Upper lobe of left lung (tissue), 6 donors: ENCODE measurements around the gene SLC35F3. TPM values are rescaled to one million over a fixed set of nuclear protein-coding genes. Genes with fewer than 3 reads are reported as not detected.

ENCODE experiments used
- ATAC-seq, 2 donors: fragments of 200-7000 bp; cut with Tn5 transposase; one replicate each; pipeline ENCODE4 v1.9.1; 2022; ENCODE audit warnings: mild to moderate bottlenecking in 2 of 2, moderate library complexity in 2 of 2; ENCODE audit not compliant: low FRiP score in 2 of 2
- DNase-seq, 2 donors: peaks; one replicate each; pipeline ENCODE4 v3.0.0-alpha.2; 2019 to 2020
- H3K27ac ChIP-seq, 4 donors: fragments of 200-600 bp; sonication (generic); one replicate each; pipeline ENCODE4 v1.5.1; 2016 to 2019
- H3K27me3 ChIP-seq, 4 donors: fragments of 200-600 bp; sonication (generic); one replicate each; pipeline ENCODE4 v1.5.1; 2017 to 2019
- H3K36me3 ChIP-seq, 4 donors: fragments of 200-600 bp; sonication (generic); one replicate each; pipeline ENCODE4 v1.5.1; 2016 to 2019
- H3K4me1 ChIP-seq, 4 donors: fragments of 200-600 bp; sonication (generic); one replicate each; pipeline ENCODE4 v1.5.1; 2018 to 2019
- H3K4me3 ChIP-seq, 4 donors: fragments of 200-600 bp; sonication (generic); one replicate each; pipeline ENCODE4 v1.5.1; 2017 to 2019; ENCODE audit warnings: mild to moderate bottlenecking in 2 of 4, moderate library complexity in 1 of 4
- H3K9me3 ChIP-seq, 4 donors: fragments of 200-600 bp; sonication (generic); one replicate each; pipeline ENCODE4 v1.5.1; 2018 to 2019
- CTCF ChIP-seq, 6 experiments: fragments of 450-650 bp in 4 of 6; fragments of 200-600 bp in 2 of 6; sonication (generic) in 2 of 6; IDR thresholded peaks; one replicate each; pipeline ENCODE4 v1.5.1; 2016 to 2019; ENCODE audit warnings: antibody characterized with exemption in 6 of 6
- EP300 ChIP-seq, 4 donors: sonication (generic); formaldehyde crosslinking; IDR thresholded peaks; one replicate each; pipeline ENCODE4 v1.5.1; 2017; ENCODE audit warnings: antibody characterized with exemption in 4 of 4, control low read depth in 2 of 4
- POLR2A ChIP-seq, 4 donors: fragments of 450-650 bp; IDR thresholded peaks; one replicate each; pipeline ENCODE4 v1.5.1; 2016 to 2017; ENCODE audit warnings: antibody characterized with exemption in 4 of 4, mild to moderate bottlenecking in 2 of 4
- POLR2AphosphoS5 ChIP-seq, 2 donors: sonication (generic); formaldehyde crosslinking; IDR thresholded peaks; one replicate each; pipeline ENCODE4 v1.5.1; 2017; ENCODE audit warnings: antibody characterized with exemption in 2 of 2
- whole genome bisulfite sequencing, 2 donors: methylation state at CpG; one replicate each; pipeline ENCODE4 v1.1.5; 2017 to 2018; 5-methylcytosine and 5-hydroxymethylcytosine counted together
- total RNA-seq, 6 donors: library from RNA; depleted of rRNA in 4 of 6; stranded (reverse); fragments of >200 nt in 4 of 6; gene quantifications; one replicate each; pipeline versions ENCODE4 v1.1.0 to v1.2.1, GENCODE V29; 2016 to 2021
- donor health status: DM: no; HTN: no; CAD: no; lungs with moderate emphysema.
- donor health status: DM: no; HTN: yes; CAD: no; lungs with severe emphysema.

SLC35F3 gene
- total RNA-seq, 6 donors from 2014 or later, result 0.30 to 1.7 (median 0.40) TPM; not detected in 1

DNA sequence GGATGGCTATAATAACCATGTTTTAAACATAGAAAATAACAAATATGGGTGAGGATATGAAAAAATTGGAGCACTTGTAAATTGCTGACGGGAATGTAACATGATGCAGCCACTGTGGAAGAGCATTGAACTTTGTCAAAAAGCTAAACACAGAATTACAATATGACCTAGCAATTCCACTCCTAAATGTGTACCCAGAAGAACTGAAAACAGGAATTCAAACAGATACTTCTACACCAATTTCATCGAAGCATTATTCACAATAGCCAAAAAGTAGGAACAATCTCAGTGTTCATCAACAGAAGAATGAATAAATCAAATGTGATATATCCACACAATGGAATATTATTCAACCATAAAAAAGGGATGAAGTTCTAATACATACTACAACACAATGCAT lies 436.1 kb downstream of the SLC35F3 start:
- Histone ChIP-seq H3K27ac (no peak overlapping the region), H3K9me3 (peaks cover 0 to 16% (median 11%) of the 10 kb centered on the region in 4 donors), H3K36me3 (no peaks in the 10 kb centered on the region), H3K4me3 (no peak overlapping the region), H3K4me1 (no peaks in the 10 kb centered on the region), H3K27me3 (no peaks in the 10 kb centered on the region)
- WGBS, 2 donors, result 92 to 93% methylated on average over 2 of the region's 2 CpGs
- ATAC-seq, result no peak
- DNase-seq, result no peak
- no peak for TF ChIP-seq CTCF (IDR thresholded peaks at IDR 0.05)
- TF ChIP-seq POLR2AphosphoS5 (IDR thresholded peaks at IDR 0.05), result no peak
- no peak for TF ChIP-seq EP300 (IDR thresholded peaks at IDR 0.05)
- no peak for TF ChIP-seq POLR2A (IDR thresholded peaks at IDR 0.05)

GRCh38 chr1:234342774-234343173 lies 438.3 kb downstream of the SLC35F3 start:
- no peak overlapping the region for H3K27ac ChIP-seq
- no peaks in the 10 kb centered on the region for H3K36me3 ChIP-seq
- H3K9me3 ChIP-seq, result peaks cover 0 to 12% (median 5%) of the 10 kb centered on the region in 4 donors
- WGBS, 2 donors, result 70 to 82% methylated on average over 5 of the region's 5 CpGs
- TF ChIP-seq CTCF (IDR thresholded peaks at IDR 0.05) (no peak), POLR2AphosphoS5 (IDR thresholded peaks at IDR 0.05) (no peak), POLR2A (IDR thresholded peaks at IDR 0.05) (no peak), EP300 (IDR thresholded peaks at IDR 0.05) (no peak)
- H3K27me3 ChIP-seq, result no peaks in the 10 kb centered on the region
- ATAC-seq (no peak), DNase-seq (no peak)
- H3K4me1 ChIP-seq, result no peaks in the 10 kb centered on the region
- H3K4me3 ChIP-seq, result no peak overlapping the region

GRCh38 chr1:234345237-234345636 lies 440.8 kb downstream of the SLC35F3 start:
- no peak for ATAC-seq
- H3K9me3 ChIP-seq, result peaks cover 0 to 4% (median 0%) of the 10 kb centered on the region in 4 donors
- 82 to 100% methylated on average over 1 of the region's 1 CpG for WGBS, 2 donors
- H3K27me3 ChIP-seq, result no peaks in the 10 kb centered on the region
- H3K4me1 ChIP-seq, result no peaks in the 10 kb centered on the region
- no peak for DNase-seq
- H3K36me3 ChIP-seq, result no peaks in the 10 kb centered on the region
- no peak overlapping the region for H3K27ac ChIP-seq
- TF ChIP-seq POLR2AphosphoS5 (IDR thresholded peaks at IDR 0.05) (no peak), POLR2A (IDR thresholded peaks at IDR 0.05) (no peak), EP300 (IDR thresholded peaks at IDR 0.05) (no peak), CTCF (IDR thresholded peaks at IDR 0.05) (no peak)
- H3K4me3 ChIP-seq, result no peak overlapping the region

DNA sequence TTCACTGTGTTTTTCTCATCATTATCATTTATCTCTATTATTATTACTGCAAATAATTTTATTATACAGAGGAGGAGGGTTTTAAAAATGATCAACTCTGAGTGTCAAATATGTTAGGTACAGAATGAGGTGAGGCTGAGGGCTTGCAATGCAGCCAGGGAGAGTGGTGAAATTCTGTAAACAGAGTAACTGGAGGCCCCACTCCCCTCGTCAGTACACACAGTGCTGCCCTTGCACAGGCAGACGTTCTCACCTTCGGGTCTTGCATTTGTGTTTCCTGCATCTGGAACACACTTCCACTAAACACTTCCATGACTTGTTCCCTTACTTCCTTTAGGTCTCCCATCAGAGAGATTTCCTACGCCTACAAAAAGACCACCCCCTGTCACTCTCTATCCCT lies 444.5 kb downstream of the SLC35F3 start:
- no peak for TF ChIP-seq EP300 (IDR thresholded peaks at IDR 0.05)
- TF ChIP-seq POLR2AphosphoS5 (IDR thresholded peaks at IDR 0.05), result no peak
- no peak for TF ChIP-seq POLR2A (IDR thresholded peaks at IDR 0.05)
- no peak for TF ChIP-seq CTCF (IDR thresholded peaks at IDR 0.05)

DNA sequence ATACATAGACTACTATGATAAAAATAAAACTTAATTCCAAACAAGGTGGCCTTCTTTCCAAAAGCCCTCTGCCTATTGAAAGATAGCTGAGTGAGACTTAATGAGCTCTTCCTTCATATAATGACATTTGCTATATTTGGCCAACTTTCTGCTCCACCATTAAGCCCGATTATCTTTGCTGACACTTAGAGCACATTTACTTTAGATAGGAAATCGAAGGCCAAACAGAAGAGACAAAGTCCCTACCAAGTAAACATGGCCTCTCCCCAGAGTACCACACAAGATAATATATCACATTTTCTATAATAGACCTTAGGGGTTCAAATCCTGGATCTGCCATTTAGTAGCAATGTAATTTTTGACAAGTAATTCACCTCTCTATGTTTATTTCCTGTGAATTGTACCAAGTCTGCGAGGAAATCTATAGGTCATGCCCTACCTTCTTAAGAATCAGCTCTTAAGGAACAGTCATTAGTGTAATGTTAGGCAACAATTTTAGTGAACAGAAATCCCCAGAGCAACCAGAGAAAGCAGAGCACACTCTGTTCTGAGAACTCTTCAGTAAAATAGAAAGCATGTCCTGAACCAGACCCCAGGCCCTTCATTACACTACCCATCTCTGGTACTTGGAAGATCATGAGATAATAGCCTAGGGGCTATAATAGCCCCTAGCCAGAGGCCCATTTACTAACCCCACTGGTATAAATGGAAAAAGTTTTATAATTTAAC lies 451.5 kb downstream of the SLC35F3 start:
- H3K9me3 ChIP-seq, result no peaks in the 10 kb centered on the region
- DNase-seq (no peak), ATAC-seq (no peak)
- no peak overlapping the region for H3K27ac ChIP-seq
- H3K4me1 ChIP-seq, result no peaks in the 10 kb centered on the region
- no peak for TF ChIP-seq CTCF (IDR thresholded peaks at IDR 0.05)
- TF ChIP-seq EP300 (IDR thresholded peaks at IDR 0.05), result no peak
- TF ChIP-seq POLR2AphosphoS5 (IDR thresholded peaks at IDR 0.05), result no peak
- no peak for TF ChIP-seq POLR2A (IDR thresholded peaks at IDR 0.05)
- no peaks in the 10 kb centered on the region for H3K36me3 ChIP-seq
- no peaks in the 10 kb centered on the region for H3K27me3 ChIP-seq
- 61 to 71% methylated on average over 3 of the region's 3 CpGs for WGBS, 2 donors
- H3K4me3 ChIP-seq, result no peak overlapping the region

More for the DNA sequence above, 444.5 kb downstream of the SLC35F3 start:
- Histone ChIP-seq H3K4me1 (no peaks in the 10 kb centered on the region), H3K9me3 (peaks cover 0 to 4% (median 0%) of the 10 kb centered on the region in 4 donors), H3K27me3 (no peaks in the 10 kb centered on the region), H3K36me3 (no peaks in the 10 kb centered on the region), H3K27ac (no peak overlapping the region), H3K4me3 (no peak overlapping the region)
- ATAC-seq, result no peak
- WGBS, 2 donors, result 48 to 67% methylated on average over 4 of the region's 4 CpGs
- DNase-seq, result no peak
